Measurements from ENCODE around the gene SPIB. TPM values are rescaled to one million over a fixed set of nuclear protein-coding genes. Genes with fewer than 3 reads are reported as not detected.

SPIB gene
- under 1 TPM in 2 of 9 donors, not detected in 7; 0.16 to 0.53 TPM for total RNA-seq
- polyA plus RNA-seq, result under 1 TPM in 1 of 2 donors, not detected in 1; 0.10 TPM
- long read RNA-seq, donor 1, result 0 reads
- long read RNA-seq, donor 2, result 0 reads
- long read RNA-seq, donor 3, result 0 reads

DNA sequence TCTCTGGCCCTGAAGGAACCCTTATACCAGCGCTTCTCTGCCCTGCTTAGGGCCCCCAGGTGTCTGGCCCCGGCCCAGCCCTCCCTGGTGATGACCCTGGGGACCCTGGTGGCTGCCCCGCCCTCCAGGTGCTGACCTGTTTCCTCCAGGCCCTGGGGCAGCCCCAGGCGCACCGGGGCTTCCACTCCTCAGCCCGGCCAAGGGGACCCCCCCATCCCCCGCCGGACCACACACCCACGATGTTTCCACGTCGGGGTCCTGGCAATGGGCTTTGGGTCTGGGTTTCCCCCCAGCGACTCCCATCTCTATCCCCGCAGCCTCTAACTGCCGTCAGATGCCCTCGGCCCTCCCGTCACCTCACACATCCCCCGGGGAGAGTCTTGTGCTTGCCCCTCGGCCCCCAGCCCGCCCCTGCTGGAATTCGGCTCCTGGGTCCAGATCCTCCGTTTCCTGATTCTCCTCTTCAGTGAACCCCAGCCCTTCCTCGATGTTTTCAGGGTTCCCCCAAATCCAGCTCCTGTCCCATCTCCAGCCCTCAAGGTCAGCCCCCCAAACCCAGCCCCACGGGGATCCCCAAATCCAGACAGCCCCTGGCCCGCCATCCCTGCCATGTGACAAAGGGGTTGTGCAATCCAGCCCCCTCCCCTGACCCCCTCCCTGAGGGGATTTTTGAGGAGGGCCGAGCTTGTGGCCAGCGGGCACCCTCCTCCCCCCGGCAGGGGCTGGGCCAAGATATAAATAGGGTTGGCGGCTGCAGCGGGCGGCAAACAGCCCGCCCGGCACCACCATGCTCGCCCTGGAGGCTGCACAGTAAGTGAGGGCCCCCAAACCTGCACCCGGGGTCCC, at the start of gene SPIB:
Gene SPIB, plus strand, starts transcription at position 763 of the 846 bp plus-strand sequence. Its CDS starts 25 bp downstream, at position 788.
- Histone ChIP-seq H3K36me3 (peaks cover 0 to 2% (median 0%) of the 10 kb centered on the region in 9 donors), H3K4me3 (no peak within 1 kb of the TSS), H3K27ac (no peak within 1 kb of the TSS), H3K27me3 (peaks cover 14 to 55% (median 35%) of the 10 kb centered on the region in 9 donors), H3K9me3 (no peaks in the 10 kb centered on the region), H3K4me1 (peaks cover 0 to 13% (median 0%) of the 10 kb centered on the region in 12 donors)
- no peak for TF ChIP-seq POLR2A (IDR thresholded peaks at IDR 0.05)
- TF ChIP-seq, protein P1, sequence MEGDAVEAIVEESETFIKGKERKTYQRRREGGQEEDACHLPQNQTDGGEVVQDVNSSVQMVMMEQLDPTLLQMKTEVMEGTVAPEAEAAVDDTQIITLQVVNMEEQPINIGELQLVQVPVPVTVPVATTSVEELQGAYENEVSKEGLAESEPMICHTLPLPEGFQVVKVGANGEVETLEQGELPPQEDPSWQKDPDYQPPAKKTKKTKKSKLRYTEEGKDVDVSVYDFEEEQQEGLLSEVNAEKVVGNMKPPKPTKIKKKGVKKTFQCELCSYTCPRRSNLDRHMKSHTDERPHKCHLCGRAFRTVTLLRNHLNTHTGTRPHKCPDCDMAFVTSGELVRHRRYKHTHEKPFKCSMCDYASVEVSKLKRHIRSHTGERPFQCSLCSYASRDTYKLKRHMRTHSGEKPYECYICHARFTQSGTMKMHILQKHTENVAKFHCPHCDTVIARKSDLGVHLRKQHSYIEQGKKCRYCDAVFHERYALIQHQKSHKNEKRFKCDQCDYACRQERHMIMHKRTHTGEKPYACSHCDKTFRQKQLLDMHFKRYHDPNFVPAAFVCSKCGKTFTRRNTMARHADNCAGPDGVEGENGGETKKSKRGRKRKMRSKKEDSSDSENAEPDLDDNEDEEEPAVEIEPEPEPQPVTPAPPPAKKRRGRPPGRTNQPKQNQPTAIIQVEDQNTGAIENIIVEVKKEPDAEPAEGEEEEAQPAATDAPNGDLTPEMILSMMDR (IDR thresholded peaks at IDR 0.05), result no peak
- ATAC-seq, result peak in 2 of 4 donors; percentile 22 to 25
- 10 to 29% (median 22%) methylated on average over 20 to 34 of the region's 34 CpGs for WGBS, 4 donors
- intact Hi-C loops (cut with DNase I), result loop anchor here in 1 of 10 donors (5.0 kb wide), 1 partner anchor 61 kb away; no protein-coding TSS in a partner anchor
- DNase-seq, result no peak

DNA sequence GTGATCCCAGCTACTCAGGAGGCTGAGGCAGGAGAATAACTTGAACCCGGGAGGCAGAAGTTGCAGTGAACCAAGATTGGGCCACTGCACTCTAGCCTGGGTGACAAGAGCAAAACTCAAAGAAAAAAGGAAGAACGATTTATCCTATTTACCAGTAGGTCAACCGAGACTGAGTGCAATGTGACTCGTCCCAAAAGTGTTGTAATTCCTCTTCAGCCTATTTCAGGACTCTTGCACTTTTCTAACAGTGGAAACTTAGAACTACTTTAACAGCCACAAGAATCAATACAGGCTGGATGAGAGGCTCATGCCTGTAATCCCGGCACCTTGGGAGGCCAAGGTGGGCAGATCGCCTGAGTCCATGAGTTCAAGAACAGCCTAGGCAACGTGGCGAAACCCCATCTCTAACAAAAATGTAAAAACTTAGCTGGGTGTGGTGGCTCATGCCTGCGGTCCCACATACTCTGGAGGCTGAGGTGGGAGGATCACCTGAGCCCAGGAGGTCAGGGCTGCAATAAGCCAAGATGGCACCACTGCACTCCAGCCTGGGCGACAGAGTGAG, 46.7 kb upstream of the SPIB start:
- Histone ChIP-seq H3K9me3 (no peaks in the 10 kb centered on the region), H3K4me3 (no peak overlapping the region), H3K27me3 (no peaks in the 10 kb centered on the region), H3K36me3 (no peaks in the 10 kb centered on the region), H3K27ac (peak overlapping the region in 1 of 12 donors; percentile 15), H3K4me1 (peaks cover 0 to 21% (median 8%) of the 10 kb centered on the region in 12 donors)
- intact Hi-C loops (cut with DNase I), result loop anchor here in 3 of 10 donors (10.0 kb wide), 2 partner anchors 433 to 733 kb away; partner anchors contain the start of gene CTU1 (in 2 of the 3)
- no peak for TF ChIP-seq POLR2A (IDR thresholded peaks at IDR 0.05)
- TF ChIP-seq, protein P1 (IDR thresholded peaks at IDR 0.05), result no peak
- ATAC-seq (no peak), DNase-seq (no peak)
- WGBS, 4 donors, result 81 to 86% (median 84%) methylated on average over 10 of the region's 10 CpGs

DNA sequence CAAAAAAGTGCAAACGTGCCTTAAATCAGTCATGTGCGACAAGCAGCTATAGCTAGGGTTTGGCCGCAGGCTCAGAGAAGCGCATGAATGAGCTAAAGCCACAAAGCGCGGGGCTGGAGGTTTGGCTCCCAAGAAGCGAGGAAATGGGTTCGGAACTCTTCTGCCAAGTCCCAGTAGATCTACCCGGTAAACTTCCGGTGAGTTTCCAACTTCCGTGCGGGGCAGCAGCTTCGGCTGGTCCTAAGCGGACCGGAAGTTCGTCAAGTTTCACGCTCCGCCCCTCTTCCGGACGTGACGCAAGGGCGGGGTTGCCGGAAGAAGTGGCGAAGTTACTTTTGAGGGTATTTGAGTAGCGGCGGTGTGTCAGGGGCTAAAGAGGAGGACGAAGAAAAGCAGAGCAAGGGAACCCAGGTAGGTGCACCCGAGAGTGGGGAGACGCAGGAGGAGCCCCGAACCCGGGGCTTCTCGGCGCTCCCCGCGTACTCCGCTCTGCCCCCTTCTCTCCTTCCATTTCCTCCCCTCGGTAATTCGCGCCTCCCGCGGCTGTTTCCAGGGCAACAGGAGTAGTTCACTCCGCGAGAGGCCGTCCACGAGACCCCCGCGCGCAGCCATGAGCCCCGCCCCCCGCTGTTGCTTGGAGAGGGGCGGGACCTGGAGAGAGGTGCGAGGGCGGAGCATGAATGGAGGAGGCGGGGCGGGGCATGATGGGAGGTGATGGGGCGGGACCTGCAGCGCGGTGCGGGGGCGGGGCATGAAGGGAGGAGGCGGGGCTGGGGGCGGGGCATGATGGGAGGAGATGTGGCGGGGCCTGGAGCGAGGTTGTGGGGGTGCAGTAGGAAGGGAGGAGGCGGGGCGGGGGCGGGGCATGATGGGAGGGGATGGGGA, 42.3 kb upstream of the SPIB start, which contains the start of gene NR1H2:
Gene NR1H2, plus strand, starts transcription at position 292 of the 885 bp plus-strand sequence. CDS start 1,149 bp downstream, outside the sequence.
- intact Hi-C loops (cut with DNase I), result loop anchor here in 4 of 10 donors (2.0 to 10.0 kb wide), 4 partner anchors 134 to 728 kb away; partner anchors contain the start of genes CTU1 (in 2 of the 4), JOSD2 (in 2 of the 4) and ASPDH (in 1 of the 4)
- TF ChIP-seq, protein P1 (IDR thresholded peaks at IDR 0.05), result no peak
- peak in 1 of 2 donors; percentile 79 for TF ChIP-seq POLR2A (IDR thresholded peaks at IDR 0.05)
- 1 to 3% (median 2%) methylated on average over 54 to 67 of the region's 67 CpGs for WGBS, 4 donors

More for the DNA sequence above, 42.3 kb upstream of the SPIB start, which contains the start of gene NR1H2:
- H3K4me3 ChIP-seq, result peak within 1 kb of the TSS; percentile 74 to 99 (median 92)
- DNase-seq (peak; percentile 95 to 97 (median 95)), ATAC-seq (peak; percentile 91 to 98 (median 93))
- peaks cover 0 to 43% (median 21%) of the 10 kb centered on the region in 12 donors for H3K4me1 ChIP-seq
- no peaks in the 10 kb centered on the region for H3K9me3 ChIP-seq
- H3K27ac ChIP-seq, result peak within 1 kb of the TSS; percentile 96 to 100 (median 99)
- H3K36me3 ChIP-seq, result peaks cover 0 to 42% (median 40%) of the 10 kb centered on the region in 9 donors
- no peaks in the 10 kb centered on the region for H3K27me3 ChIP-seq

Measured in heart left ventricle (tissue), 16 donors.